Activated naive CD4-positive, alpha-beta T cell treated with anti-CD3 and anti-CD28 coated beads, Interleukin-2, amount 50 U/mL, for 16 hours (primary cell): ENCODE results near the gene ZFAND3.

ENCODE experiments used
- DNase-seq: peaks from one replicate; pipeline ENCODE4 v3.0.0-alpha.2; 2020

ZFAND3 gene

GRCh38 chr6:38174315-38174714 lies 354.8 kb downstream of the ZFAND3 start:
- no peak for DNase-seq

DNA sequence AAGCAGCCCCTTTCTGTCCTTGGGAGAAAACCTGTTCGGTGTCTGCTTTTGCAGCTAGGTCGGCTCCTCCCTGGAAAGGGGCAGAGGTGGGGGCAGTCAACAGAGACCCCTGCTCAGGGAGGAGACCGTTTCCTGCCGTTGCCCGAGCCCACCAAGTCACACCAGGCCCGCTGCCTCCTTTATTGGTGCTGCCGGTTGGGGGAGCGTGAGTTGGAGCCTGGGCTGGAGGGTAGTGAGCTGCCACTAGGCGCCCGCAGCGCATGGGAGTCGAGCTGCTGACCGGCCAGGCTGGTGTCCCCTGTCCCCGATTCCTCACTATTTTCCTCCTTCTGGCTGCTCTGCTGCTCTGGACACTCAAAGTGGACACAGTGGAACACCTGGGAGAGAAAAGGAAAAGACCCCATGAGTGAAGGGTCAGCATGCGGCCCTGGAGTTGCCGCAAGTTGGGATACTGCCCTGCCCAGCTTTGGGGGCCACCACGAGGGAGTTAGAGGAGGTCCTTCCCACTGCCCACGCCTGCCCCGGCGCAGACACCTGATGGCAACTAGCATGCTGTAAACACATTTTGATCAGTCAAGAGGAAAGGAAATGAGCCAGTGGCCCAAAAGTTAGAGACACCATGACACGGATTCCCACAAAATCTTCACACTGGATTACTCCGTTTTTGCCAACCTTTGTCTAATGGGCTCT lies 355.4 kb downstream of the ZFAND3 start:
- DNase-seq: no peak

DNA sequence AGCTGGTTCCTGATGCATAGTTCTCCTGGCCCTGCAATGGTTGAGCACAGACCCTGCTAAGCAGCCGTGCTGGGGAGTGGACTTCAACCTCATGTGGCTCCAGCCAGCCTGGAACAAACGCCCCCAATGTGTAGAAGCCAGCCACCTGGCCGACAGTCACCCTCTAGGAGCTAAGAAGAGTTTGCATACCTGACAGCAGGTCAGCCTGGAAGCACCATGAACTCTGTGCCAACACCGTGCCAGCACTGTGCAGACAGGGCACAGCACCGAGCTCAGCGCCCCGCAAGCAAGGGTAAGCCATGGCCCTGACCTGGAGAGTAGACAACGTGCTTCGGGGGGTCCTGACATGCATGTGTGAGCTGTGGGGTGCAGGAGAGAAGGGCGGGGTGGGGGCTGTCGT lies 356.3 kb downstream of the ZFAND3 start:
- DNase-seq: no peak

DNA sequence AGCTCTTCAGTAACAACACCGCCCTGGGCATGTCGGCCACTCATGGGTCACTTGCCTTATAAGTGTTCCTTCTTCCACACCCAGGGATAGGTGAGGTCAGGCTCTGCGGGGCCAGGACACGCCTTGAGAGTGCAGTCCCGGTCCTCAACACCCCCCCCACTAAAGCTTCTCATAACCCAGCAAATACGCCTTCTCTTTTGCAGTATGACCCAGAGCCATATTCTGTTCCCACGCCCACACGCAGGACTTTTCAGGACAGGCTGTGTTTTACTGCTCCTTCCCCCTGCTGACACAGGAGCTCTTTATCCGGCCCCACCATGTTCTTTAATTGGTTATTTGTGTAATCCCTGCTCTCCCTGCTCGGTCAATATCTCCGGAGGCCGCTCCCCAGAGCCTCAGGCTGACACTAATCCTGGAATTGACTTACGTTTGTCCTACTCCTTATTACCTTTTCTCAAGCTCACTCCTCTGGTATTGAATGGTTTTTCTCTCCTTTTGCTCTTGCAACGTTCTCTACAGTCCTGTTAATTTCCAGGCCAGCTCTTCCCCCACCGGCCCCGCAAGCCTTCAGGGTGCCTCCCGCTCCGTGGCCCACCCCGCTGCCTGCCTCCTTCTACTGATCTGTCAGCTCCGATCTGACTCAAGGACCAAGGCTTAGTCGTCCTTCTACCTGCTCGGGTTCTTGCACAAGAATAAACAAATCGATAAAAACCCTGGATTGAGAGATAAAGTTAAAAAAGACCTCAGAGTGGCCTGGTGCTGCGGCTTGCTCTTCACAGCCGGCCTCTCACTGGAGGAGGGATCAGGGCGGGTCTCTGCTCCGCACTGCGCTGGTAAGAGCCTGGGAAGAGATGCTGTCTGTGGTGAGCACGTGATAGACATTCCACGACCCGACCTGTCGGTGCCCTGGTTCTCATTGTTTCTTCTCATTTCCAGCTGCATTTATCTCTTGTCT lies 357.5 kb downstream of the ZFAND3 start:
- no peak for DNase-seq

DNA sequence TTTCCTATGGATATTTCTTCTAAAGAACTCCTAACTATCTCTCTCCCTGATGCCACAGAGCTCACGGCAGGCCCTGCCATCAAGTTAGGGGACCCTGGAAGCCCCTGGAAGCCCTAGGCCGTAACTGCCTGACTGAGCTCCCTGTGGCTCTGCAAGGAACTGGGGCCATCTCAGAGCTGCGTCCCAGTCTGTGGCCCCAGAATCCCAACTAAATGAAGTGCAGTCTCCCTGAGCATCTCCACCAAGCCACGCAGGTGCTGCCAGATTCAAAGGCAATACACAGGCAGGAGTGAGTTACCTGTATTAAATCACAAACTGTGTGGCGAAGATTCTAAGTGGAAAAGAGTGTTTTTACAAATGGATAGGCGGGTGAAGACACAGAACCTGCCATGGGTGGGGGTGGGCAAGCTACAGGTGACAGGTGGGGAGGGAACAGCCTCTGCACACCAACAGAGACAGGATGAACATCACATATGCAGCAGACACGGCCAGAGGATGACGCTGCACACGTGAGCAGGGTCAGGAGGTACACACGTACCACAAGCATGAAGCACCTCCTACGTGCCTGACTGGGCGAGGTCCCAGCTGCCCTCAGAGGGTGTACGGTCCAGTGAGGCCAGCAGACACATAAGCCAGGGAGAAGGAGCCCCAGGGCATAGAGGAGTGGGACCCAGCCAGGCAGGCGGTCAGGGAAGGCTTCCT lies 358.5 kb downstream of the ZFAND3 start:
- DNase-seq: no peak

DNA sequence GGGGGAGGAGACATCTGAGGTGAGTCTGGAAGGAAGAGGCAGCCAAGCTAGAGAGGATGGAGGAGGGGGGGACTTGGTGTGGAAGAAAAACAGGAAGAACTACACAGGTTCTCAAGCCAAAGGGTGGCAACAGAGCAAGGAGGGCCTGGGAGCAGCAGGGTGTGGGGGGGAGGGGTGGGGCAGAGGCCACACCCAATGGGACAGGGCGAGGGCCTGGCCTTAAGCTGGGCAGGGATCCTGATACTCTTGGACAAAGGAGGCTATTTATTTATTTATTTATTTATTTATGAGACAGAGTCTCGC lies 359.0 kb downstream of the ZFAND3 start:
- DNase-seq: no peak

- no peak for DNase-seq
Measured at GRCh38 chr6:38179300-38179699, 359.8 kb downstream of the ZFAND3 start.

- no peak for DNase-seq
Measured at GRCh38 chr6:38179794-38180430, 360.4 kb downstream of the ZFAND3 start.

DNA sequence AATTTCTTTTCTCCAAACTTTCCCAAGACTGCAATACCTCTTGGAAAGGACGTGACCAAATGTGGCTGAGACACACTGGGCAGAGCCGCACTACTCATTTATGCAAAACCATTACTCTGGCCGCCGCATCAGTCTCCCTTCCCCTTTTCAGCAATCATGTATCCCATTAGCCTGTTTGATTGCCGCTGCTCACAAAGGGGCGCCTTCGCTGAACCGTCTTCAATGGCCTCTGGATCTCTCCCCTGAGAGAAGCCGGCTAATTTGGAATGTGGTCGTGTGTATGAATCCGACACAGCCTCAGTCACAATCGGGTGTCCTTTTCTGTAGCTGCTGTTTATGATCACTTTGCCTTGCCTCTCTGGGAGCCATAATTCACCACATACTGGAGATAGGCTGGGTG lies 361.1 kb downstream of the ZFAND3 start:
- DNase-seq: no peak

DNA sequence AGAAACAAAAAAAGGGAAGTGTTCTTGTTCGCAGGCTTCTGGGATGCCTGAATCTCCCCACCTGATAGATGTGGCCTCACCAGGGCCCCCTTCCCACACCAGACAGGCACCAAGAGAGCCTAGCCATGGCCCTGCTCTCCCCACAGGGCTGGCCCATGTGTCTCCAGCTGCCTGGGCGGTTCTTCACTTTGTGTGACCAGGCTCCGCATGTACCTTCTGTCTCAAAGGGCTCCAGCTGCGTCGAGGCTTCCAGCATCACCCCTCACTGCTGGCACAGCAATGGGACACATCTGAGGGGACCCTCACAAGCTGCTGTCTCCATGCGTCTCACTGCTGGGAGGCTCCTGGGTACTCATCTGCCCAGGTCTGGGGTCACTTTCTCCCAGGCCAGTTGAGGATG lies 362.9 kb downstream of the ZFAND3 start:
- no peak for DNase-seq

- no peak for DNase-seq
Measured at GRCh38 chr6:38183856-38184584, 364.5 kb downstream of the ZFAND3 start.

GRCh38 chr6:38184585-38185080 lies 365.1 kb downstream of the ZFAND3 start:
- DNase-seq: no peak

DNA sequence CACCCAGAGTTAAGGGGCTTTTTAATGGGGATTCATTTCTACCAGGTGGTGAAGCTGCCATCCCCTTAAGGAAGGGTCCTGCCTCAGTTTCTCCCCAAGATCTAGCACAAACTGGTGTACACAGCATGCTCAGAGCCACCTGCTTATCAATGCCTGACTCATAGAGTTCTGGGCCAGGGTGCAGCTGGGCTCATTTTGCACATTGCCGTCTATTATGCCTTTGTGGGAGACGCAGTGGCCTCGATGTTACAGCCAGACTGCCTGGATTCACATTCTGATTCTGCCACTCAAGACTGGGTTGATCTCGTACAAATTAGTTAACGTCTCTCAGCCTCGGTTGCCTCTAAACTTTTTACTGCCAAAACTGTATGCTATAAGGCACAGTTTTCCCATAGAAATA lies 365.7 kb downstream of the ZFAND3 start:
- no peak for DNase-seq

DNA sequence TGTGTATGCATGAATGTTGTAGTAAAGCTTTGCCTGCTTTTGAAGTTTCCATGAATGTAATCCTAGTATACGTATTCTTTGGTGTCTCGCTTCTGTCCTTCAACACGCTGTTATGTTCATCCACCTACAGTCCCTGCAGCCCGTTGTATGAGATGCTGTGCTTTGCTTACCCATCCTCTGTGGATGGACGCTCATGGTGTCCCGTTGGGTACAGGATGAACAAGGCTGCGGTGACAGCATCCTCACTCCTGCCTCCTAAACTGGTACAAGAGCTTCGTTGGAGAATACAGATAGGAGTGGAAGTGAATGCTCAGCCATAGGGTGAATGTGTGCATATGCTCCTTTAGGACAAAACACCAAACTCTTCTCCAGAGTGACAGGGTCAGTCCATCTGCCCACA lies 366.2 kb downstream of the ZFAND3 start:
- DNase-seq: no peak

- DNase-seq: no peak
Measured at GRCh38 chr6:38187325-38187724, 367.8 kb downstream of the ZFAND3 start.

- no peak for DNase-seq
Measured at GRCh38 chr6:38187811-38188590, 368.5 kb downstream of the ZFAND3 start.

DNA sequence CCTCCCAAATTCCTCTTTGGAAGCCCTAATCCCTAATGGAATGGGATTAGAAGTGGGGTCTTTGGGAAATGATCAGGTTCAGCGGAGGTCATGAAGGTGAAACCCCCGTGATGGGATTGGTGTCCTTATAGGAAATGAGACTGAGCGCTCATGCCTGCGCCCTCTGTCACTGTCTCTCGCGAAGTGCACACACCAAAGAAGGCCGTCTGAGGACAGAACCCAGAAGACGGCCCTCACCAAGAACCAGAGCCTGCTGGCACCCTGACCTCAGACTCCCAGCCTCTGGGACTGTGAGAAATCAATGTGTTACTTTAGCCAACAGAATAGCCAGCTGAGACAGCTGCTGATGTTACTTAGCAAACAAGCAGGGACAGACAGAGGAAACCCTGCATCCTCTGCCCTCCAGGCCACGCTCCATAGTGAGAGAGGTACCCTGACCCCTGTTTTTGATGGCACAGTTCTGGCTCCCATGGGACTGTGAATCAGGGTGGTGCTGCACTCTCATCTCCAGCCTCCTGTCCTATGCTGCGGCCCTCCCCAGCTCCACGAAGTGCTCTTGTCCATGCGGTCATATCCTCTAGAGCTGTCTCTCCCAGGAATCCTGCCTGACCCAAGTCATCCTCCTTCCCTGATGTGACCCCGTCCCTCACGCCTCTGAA lies 369.3 kb downstream of the ZFAND3 start:
- no peak for DNase-seq

- no peak for DNase-seq
Measured at GRCh38 chr6:38191418-38191817, 371.9 kb downstream of the ZFAND3 start.

- no peak for DNase-seq
Measured at GRCh38 chr6:38192011-38192410, 372.5 kb downstream of the ZFAND3 start.

DNA sequence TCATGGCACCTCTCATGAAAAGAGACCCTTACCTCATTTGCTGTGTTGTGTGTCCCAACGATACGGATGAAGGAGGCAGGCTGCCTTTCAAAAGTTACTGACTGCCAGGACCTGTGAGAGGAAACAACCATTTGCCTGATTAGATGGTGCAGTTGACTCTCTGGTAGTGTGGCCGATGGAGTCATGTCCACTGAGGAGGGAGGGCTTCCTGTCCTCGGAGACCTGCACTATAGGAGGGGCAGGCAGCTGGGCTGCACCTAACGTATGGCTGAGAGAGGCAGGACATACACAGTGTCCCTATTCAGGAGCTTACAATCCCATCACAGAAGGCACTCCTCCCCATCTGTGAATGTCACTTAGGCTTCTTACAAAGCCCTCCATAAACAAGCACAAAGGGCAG lies 373.0 kb downstream of the ZFAND3 start:
- no peak for DNase-seq

DNA sequence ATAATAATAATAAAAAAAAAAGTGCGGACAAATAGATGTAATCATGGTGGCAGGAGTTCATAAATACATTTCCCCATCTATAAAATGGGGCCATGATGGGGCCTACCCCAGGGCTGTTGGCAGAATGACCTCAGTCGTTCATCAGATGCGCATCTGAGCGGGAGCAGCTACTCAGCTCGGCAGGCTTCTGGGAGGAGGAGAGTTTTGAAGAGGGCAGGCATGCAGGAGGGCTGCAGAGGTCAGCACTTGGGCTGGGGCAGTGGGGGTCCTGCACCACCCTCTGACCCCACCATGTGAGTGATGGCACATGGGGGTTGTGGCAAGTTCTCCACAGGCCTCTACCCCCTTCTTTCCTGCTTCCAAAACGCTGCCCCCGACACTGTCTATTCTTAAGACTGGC lies 373.5 kb downstream of the ZFAND3 start:
- DNase-seq: no peak
